ENCODE results near the gene PEF1.

The PEF1 gene

GRCh38 chr1:31620631-31621497 lies 23.8 kb downstream of the PEF1 start:
- Mint-ChIP-seq H3K27me3 (peaks cover 14% of the 10 kb centered on the region), H3K27ac (no peak overlapping the region), H3K4me3 (no peak overlapping the region), H3K4me1 (ENCODE audit: low read depth) (peaks cover 5% of the 10 kb centered on the region), H3K36me3 (peaks cover 8% of the 10 kb centered on the region), H3K9me3 (ENCODE audit: low read depth) (no peaks in the 10 kb centered on the region)

DNA sequence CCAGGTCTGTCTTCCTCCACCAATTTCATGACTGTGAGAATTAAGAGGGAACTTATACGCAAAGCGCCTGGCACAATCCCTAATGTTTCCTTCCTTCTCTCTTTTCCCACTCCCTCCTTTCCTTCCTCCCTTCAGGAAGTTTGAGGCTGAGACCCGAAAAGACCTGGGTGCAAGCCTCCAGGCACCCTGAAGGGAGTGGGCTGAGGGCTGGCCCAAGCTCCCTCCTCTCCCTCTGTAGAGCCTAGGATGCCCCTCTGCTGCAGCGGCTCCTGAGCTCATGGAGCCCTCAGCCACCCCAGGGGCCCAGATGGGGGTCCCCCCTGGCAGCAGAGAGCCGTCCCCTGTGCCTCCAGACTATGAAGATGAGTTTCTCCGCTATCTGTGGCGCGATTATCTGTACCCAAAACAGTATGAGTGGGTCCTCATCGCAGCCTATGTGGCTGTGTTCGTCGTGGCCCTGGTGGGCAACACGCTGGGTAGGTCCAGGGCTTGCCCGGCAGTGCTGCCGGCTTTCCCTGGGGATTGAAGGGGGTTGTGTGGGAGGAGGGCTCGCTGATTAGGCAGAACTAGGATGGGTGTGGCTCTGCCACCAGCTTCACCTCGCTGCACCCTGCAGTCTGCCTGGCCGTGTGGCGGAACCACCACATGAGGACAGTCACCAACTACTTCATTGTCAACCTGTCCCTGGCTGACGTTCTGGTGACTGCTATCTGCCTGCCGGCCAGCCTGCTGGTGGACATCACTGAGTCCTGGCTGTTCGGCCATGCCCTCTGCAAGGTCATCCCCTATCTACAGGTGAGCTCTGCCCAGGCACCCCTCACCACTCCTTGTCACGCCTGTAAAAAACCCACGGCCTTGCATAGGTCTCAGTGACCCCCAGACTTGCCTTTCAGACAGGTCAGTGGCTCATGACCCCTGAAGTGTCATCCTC lies 25.5 kb downstream of the PEF1 start:
- Mint-ChIP-seq H3K36me3 (peaks cover 7% of the 10 kb centered on the region), H3K27me3 (peaks cover 19% of the 10 kb centered on the region), H3K9me3 (ENCODE audit: low read depth) (no peaks in the 10 kb centered on the region), H3K4me3 (no peak overlapping the region), H3K4me1 (ENCODE audit: low read depth) (peaks cover 5% of the 10 kb centered on the region), H3K27ac (no peak overlapping the region)

GRCh38 chr1:31617916-31618746 lies 26.5 kb downstream of the PEF1 start:
- peaks cover 2% of the 10 kb centered on the region for H3K36me3 Mint-ChIP-seq
- peaks cover 19% of the 10 kb centered on the region for H3K27me3 Mint-ChIP-seq
- peak overlapping the region; percentile 49 for H3K4me3 Mint-ChIP-seq
- H3K9me3 Mint-ChIP-seq (ENCODE audit: low read depth), result no peaks in the 10 kb centered on the region
- no peak overlapping the region for H3K27ac Mint-ChIP-seq
- H3K4me1 Mint-ChIP-seq (ENCODE audit: low read depth), result peaks cover 5% of the 10 kb centered on the region

DNA sequence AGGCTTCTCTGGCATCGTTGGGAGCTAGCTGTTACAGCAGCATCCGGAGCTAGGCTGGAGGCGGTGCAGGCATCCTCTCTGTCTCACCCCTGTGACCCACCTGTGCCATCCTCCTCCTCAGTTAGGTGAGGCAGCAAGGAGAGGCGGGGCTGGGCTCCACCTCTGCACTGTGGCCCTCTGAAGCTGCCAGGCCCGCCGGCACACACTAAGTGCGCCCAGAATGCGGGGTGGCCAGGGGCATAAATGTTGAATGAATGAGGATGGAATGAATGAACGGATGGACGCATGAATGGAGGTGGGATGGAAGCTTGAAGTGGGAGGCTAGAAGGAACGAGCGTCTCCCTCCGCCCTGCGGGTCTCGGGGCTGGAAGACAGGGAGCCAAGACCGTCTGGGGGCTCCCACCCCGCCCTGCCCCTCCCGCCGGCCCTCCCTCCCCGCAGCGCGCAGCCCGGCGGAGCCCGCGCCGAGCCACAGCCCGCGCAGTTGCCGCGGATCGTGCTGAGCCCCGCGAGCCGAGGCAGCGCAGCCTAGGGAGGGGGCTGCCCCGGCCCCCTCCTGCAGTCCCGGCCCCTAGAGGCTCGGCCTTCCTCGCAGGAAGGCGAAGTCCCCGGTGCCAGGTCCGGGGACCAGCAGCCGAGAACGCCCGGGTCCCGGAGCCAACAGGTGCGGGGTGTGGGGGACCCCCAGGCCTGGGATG lies 27.3 kb downstream of the PEF1 start, which contains the start of gene HCRTR1:
Gene HCRTR1, plus strand, starts transcription at position 472 of the 698 bp plus-strand sequence. CDS start 1,504 bp downstream, outside the sequence.
- Mint-ChIP-seq H3K27me3 (peaks cover 19% of the 10 kb centered on the region), H3K27ac (no peak within 1 kb of the TSS), H3K4me1 (ENCODE audit: low read depth) (peaks cover 5% of the 10 kb centered on the region), H3K4me3 (peak within 1 kb of the TSS; percentile 84), H3K9me3 (ENCODE audit: low read depth) (no peaks in the 10 kb centered on the region), H3K36me3 (peaks cover 2% of the 10 kb centered on the region)

DNA sequence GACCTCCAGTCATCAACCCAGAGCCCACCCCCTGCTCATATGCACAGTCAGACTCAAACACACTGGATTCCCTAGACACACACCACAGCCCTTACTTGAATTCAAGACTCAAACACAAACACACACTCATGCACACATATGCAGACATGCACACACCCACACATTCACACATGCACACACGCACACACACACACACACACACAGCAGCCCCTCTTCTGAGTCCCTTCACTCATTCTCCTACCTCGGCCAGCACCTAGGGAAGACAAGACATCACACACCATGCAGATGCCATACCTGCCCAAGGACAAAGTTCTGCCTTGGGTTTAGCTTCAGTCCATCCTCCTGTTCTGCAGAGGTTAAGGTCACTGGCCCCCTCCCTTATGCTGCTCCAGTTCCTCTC lies 28.7 kb downstream of the PEF1 start:
- peaks cover 19% of the 10 kb centered on the region for H3K27me3 Mint-ChIP-seq
- H3K36me3 Mint-ChIP-seq, result peaks cover 2% of the 10 kb centered on the region
- no peak overlapping the region for H3K4me3 Mint-ChIP-seq
- H3K27ac Mint-ChIP-seq, result no peak overlapping the region
- H3K4me1 Mint-ChIP-seq (ENCODE audit: low read depth), result peaks cover 5% of the 10 kb centered on the region
- no peaks in the 10 kb centered on the region for H3K9me3 Mint-ChIP-seq (ENCODE audit: low read depth)

DNA sequence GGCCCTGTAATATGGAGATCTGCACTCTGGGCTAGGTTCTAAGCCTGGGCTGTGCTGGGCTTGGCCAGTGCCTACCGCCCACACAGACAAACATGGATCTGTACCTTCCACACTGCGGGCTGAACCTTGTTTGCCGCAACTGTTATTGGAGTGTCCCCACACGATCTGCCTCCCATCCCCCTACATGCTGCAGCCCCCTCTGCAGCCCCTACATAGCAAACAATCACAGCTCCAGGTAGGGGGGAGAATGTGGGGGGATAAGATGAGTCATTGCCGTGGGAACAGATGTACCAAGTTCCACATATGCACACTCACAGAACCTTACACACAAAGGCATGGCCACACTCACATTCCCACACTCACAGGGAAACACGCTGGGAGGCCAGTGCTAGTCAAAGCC lies 29.3 kb downstream of the PEF1 start:
- Mint-ChIP-seq H3K9me3 (ENCODE audit: low read depth) (no peaks in the 10 kb centered on the region), H3K27me3 (peaks cover 19% of the 10 kb centered on the region), H3K4me3 (no peak overlapping the region), H3K27ac (no peak overlapping the region), H3K36me3 (peaks cover 2% of the 10 kb centered on the region), H3K4me1 (ENCODE audit: low read depth) (peaks cover 5% of the 10 kb centered on the region)

- Mint-ChIP-seq H3K27ac (no peak overlapping the region), H3K4me3 (no peak overlapping the region), H3K36me3 (peaks cover 2% of the 10 kb centered on the region), H3K27me3 (peaks cover 19% of the 10 kb centered on the region), H3K9me3 (ENCODE audit: low read depth) (no peaks in the 10 kb centered on the region), H3K4me1 (ENCODE audit: low read depth) (peaks cover 5% of the 10 kb centered on the region)
These were observed 30.2 kb downstream of the PEF1 start for GRCh38 chr1:31614414-31615005.

- no peaks in the 10 kb centered on the region for H3K9me3 Mint-ChIP-seq (ENCODE audit: low read depth)
- H3K4me3 Mint-ChIP-seq, result no peak overlapping the region
- H3K27me3 Mint-ChIP-seq, result no peaks in the 10 kb centered on the region
- no peak overlapping the region for H3K27ac Mint-ChIP-seq
- H3K4me1 Mint-ChIP-seq (ENCODE audit: low read depth), result peaks cover 8% of the 10 kb centered on the region
- peaks cover 2% of the 10 kb centered on the region for H3K36me3 Mint-ChIP-seq
These were observed 35.1 kb downstream of the PEF1 start for GRCh38 chr1:31609514-31610118.

GRCh38 chr1:31607360-31607759 lies 37.3 kb downstream of the PEF1 start:
- Mint-ChIP-seq H3K4me3 (no peak overlapping the region), H3K36me3 (peaks cover 2% of the 10 kb centered on the region), H3K4me1 (ENCODE audit: low read depth) (peaks cover 8% of the 10 kb centered on the region), H3K27ac (no peak overlapping the region), H3K9me3 (ENCODE audit: low read depth) (no peaks in the 10 kb centered on the region), H3K27me3 (no peaks in the 10 kb centered on the region)

GRCh38 chr1:31605908-31606427 lies 38.7 kb downstream of the PEF1 start:
- Mint-ChIP-seq H3K4me1 (ENCODE audit: low read depth) (peaks cover 8% of the 10 kb centered on the region), H3K27me3 (no peaks in the 10 kb centered on the region), H3K27ac (peak overlapping the region; percentile 41), H3K9me3 (ENCODE audit: low read depth) (no peaks in the 10 kb centered on the region), H3K36me3 (peaks cover 2% of the 10 kb centered on the region), H3K4me3 (no peak overlapping the region)

- Mint-ChIP-seq H3K27me3 (no peaks in the 10 kb centered on the region), H3K4me3 (no peak overlapping the region), H3K27ac (no peak overlapping the region), H3K9me3 (ENCODE audit: low read depth) (no peaks in the 10 kb centered on the region), H3K36me3 (peaks cover 2% of the 10 kb centered on the region), H3K4me1 (ENCODE audit: low read depth) (peaks cover 8% of the 10 kb centered on the region)
These were observed 42.6 kb downstream of the PEF1 start for GRCh38 chr1:31602081-31602480.

DNA sequence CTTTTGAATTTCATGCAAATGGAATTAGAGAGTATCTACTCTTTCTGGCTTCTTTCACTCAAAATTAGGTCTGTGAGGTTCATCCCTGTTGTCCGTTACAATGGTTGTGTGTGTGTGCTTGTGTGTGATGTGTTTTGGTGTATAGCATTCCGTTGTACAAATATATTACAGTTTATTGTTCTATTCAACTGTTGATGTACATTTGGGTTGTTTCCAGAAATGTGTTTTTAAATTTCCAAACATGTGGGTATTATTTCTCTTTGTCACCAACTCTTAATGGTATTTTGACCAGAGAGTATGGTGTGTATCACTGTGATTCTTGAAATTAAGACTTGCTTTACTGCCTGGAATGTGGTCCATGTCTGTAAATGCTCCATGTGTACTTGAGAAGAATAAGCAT lies 44.0 kb downstream of the PEF1 start:
- Mint-ChIP-seq H3K27me3 (peaks cover 2% of the 10 kb centered on the region), H3K4me3 (no peak overlapping the region), H3K9me3 (ENCODE audit: low read depth) (no peaks in the 10 kb centered on the region)

DNA sequence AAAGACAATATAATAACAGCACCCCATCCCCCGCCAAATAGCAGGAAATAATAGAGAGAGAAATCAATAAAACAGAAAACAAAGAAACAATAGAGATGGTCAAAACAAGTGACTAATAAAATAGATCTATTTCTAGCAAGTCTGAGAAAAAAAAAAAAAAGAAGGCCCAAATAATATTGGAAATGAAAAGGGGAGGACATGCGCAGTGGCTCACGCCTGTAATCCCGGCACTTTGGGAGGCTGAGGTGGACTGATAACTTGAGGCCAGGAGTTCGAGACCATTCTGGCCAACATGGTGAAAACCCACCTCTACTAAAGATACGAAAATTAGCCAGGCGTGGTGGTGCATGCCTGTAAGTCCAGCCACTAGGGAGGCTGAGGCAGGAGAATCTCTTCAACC lies 45.7 kb downstream of the PEF1 start:
- Mint-ChIP-seq H3K27ac (no peak overlapping the region), H3K9me3 (ENCODE audit: low read depth) (no peaks in the 10 kb centered on the region), H3K4me3 (no peak overlapping the region), H3K36me3 (no peaks in the 10 kb centered on the region), H3K27me3 (peaks cover 2% of the 10 kb centered on the region), H3K4me1 (ENCODE audit: low read depth) (no peaks in the 10 kb centered on the region)

More for the DNA sequence above, 44.0 kb downstream of the PEF1 start:
- Mint-ChIP-seq H3K36me3 (no peaks in the 10 kb centered on the region), H3K27ac (no peak overlapping the region), H3K4me1 (ENCODE audit: low read depth) (peaks cover under 1% of the 10 kb centered on the region)

All from activated naive CD8-positive, alpha-beta T cell (primary cell).